NCI-H1092 treated with DMSO at 0.1 percent for 48 hours (cell line): ENCODE results near the gene FAM185A.
A peak's percentile ranks its signal among the peaks of the same experiment; 100 is the strongest.
"Not testable (repeated sequence)": the region's sequence is repeated elsewhere in the genome, so short reads cannot be mapped to it uniquely, and the experiment has no call there.

Experiments
- DNase-seq: peaks from one replicate; lab custom pipeline; 2025; lab: John Stamatoyannopoulos, UW

Gene FAM185A

DNA sequence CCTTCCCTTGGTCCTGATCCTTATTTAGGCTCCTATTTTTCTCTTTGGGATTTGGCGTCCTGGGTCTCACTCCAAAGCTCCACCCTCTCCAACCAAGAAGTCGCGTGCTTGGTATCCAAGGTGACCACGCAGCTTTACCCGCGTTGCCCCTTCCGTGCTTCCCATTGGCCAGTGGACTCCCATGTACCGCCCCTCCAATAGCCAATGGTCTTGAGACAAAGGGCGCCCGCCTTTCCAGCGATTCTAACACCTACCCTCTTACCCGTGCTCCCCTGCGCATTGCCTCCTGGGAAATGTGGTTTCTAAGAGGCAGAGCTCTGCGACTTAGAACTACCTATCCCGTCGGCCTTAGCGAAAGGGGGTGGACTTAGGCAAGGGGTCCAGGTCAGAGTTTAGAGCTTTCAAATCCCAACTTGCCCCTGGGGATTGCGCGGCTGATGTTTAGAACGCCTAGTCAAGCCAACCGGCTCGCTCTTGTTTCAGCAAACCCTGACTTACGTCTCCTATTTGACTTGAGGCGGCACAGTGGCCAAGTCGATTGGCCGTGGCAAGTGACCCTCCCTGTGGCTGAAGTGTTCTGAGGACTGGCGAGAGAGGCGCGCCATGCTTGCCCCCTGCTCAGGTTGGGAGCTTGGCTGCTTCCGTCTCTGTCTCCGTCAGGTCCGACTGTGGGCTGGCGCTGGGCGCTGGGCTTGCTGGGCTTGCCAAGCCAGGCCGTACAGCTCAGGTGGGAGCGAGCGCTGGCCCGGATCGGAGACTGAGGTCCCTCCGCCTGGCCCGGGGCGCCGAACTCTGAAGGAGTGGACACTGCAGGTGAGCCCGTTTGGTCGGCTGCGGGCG lies at the start of gene FAM185A:
Gene FAM185A, plus strand, starts transcription at position 395 of the 840 bp plus-strand sequence. Its CDS starts 209 bp downstream, at position 604.
- peak; percentile 100 for DNase-seq

DNA sequence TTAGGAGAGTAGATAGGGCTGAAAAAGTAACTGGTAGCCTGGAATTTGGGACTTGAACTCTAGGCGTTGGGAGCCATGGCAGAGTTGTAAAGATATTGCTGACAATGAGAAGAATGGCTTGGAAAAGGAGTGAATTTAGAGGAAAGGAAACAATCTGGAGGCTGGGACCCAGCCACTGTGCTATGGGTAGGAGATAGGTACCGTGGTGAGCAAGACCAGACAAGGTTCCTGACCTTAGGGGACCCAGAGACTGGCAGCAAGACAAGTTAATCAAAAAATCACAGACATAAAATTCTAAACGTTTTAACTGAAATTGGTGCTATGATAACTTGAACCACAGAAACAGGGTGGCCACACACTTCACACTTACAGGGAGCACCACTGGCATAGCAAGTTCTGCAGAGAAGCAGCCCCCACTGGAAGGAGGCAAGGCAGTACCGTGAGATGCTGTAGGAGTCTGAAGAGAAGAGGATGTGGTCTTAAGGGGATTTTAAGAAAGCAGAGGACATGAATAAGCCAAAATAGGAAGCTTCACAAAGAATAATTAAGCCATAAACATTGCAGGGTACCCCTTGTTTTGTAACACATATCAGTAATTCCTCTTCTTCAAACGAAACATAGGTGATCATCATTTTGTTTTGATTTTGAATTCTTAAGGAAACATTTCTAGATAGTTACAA lies 35.6 kb upstream of the FAM185A start:
- DNase-seq, result not testable (repeated sequence)

DNA sequence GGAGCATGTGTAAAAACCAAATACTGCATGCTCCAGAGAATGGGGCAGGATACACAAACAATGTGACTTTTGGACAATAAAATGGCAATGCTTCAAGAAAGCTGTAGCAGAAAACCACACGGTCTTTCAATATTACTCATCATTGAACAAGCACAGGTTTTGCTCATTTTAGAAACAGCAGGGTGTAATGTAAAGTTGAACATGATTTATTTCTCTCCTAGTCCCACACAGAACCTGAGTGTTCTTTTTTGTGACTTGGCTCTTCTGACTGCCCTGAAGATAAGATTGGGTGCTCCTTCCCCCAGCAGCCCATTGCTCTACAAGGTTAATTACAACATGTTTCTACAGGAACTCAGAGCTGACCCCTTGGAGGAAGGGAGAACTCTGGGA lies 35.1 kb upstream of the FAM185A start:
- DNase-seq, result not testable (repeated sequence)

DNA sequence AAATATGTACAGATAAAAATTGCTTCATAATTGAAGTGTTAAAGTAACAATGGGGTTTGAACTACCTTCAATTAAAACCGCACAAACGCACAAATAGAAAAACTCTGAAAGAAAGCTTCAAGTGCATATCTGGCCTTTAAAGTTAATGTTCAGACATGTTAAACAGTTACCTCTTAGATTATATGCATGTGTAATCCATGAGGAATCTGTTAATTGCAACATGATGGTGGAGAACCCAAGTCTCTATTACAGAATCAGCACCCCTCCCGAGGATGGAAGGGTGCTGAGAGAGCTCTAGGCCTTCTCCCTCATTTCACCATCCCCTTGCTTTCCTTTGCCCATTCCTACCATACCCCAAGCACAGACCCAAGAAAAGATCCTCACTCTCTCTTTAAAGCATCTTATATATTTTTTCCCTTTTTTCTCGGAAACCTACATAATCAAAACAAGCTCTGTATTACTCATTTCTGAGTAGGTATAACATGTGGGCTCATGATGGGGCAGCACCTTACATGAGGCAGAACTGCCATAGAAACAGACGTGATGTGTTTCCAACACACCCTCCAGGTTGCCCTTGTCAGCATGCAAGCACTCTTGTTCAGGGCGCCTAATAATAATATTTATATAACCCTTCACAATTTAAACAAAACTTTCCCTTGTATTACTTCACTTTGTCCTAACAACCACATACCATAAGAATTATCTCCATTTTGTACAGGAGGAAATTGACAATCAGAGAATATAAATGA lies 33.9 kb upstream of the FAM185A start:
- not testable (repeated sequence) for DNase-seq

DNA sequence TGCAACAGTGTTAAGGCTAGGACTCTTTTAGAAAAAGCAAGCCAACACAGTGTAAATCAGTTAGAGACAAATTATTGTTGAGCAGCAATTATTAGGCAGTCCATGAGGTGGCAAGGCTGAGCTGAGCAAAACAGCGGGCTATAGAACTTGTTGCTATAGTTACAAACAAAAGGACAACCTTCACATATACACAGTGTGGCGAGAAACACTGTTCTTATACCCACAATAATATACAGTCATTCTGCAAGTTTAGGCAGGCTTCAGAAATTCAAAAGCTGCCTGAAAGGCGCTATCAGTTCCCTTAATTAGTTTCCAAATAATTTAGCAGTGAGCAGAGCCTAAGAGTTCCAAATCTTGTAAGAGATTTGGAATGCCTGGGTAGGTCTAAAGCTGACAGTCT lies 33.1 kb upstream of the FAM185A start:
- not testable (repeated sequence) for DNase-seq

DNA sequence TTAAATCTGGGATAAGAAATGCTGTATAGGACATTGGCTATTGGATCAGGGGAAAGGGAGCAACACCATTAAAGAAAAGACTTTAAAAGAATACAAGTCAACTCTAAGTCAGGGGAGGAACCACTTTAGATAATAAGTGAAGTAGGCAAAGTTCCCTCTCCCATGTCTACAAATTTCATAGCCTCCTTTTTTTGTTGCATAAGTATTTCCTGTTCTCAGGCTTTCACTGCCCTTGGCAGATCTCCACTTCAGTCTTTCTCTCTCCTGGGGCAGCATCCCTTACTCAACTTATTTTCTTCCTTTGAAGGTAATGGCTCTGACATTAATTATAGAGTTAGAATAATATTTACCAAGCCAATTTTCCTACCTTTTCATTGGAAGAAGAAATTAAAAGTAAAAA lies 30.3 kb upstream of the FAM185A start:
- DNase-seq, result not testable (repeated sequence)

DNA sequence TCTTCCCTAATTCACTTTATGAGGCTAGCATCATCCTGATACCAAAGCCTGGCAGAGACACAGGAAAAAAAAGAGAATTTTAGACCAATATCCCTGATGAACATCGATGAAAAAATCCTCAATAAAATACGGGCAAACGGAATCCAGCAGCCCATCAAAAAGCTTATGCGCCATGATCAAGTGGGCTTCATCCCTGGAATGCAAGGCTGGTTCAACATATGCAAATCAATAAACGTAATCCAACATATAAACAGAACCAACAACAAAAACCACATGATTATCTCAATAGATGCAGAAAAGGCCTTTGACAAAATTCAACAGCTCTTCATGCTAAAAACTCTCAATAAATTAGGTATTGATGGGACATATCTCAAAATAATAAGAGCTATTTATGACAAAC lies 22.6 kb upstream of the FAM185A start:
- DNase-seq, result not testable (repeated sequence)

DNA sequence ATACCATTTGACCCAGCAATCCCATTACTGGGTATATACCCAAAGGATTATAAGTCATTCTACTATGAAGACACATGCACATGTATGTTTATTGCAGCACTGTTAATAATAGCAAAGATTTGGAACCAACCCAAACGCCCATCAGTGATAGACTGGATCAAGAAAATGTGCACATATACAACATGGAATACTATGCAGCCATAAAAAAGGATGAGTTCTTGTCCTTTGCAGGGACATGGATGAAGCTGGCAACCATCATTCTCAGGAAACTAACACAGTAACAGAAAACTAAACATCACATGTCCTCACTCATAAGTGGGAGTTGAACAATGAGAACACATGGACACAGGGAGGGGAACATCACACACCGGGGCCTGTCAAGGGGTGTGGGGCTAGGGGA lies 19.1 kb upstream of the FAM185A start:
- not testable (repeated sequence) for DNase-seq

DNA sequence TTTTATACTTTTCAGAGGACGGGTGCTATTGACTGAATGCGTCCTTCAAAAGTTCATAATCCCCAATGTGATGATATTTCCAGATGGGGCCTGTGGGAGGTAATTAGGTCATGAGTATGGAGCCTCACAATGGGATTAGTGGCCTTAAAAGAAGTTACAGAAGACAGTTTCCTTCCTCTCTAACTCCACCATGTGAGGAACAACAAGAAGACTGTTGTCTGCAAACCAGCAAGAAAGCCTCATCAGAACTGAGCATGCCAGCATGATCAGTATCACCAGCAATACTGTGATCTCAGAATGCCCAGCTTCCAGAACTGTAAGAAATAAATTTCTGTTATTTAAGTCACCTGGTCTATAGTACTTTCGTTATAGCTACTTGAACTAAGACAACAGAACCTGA lies 18.4 kb upstream of the FAM185A start:
- DNase-seq, result not testable (repeated sequence)

DNA sequence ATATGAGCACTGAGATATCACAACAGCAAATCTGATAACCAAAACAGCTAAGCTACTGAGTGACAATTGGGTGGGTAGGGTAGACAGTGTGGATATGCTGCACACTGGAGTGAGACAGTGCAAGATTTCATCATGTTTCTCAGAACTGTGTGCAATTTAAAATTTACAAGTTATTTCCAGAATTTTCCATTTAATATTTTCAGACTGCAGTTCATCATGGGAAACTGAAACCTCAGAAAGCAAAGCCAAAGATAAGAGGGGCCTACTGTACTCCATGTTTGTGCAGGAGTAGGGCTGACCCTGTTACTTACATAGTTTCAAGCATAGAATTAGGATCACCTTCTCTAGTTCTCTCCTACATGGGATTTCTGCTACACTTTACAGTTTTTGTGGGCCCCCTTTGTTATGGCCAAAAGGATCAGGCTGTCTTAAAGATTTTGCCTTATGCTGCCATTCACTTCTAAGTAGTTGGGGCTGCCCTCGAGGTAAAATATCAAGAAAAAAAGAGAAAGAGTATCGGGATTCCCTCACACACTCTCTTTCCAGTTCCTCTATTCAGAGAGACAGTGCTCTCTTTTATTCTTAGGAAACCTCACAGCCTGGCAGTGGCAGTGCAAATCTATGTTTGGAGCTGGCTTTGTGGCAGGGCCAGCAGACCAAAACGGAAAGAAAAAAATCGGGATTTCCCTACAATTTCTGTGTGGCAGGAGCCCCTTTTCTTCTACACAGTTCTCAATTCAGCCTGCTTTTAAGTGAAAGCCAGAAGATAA lies 6.6 kb upstream of the FAM185A start:
- DNase-seq, result not testable (repeated sequence)

DNA sequence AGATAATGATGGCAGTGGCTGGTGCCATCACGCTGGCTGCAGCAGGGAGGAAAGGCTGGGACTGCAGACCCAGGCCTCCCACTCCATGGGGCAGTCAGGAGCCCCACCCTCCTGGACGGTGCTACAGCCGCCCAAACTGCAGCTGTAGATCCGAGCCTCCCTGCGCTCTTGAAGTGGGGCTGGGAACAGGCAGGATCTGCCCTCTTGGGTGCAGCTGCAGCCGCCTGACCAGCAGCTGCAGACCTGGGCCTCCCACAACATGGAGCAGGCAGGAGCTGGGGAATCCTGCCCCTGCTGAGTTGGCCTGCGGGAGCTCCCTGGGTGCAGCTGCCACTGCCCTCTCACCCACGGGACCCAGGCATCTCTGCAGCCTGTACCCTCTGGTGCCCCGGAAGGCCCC lies 4.9 kb upstream of the FAM185A start:
- DNase-seq, result not testable (repeated sequence)

DNA sequence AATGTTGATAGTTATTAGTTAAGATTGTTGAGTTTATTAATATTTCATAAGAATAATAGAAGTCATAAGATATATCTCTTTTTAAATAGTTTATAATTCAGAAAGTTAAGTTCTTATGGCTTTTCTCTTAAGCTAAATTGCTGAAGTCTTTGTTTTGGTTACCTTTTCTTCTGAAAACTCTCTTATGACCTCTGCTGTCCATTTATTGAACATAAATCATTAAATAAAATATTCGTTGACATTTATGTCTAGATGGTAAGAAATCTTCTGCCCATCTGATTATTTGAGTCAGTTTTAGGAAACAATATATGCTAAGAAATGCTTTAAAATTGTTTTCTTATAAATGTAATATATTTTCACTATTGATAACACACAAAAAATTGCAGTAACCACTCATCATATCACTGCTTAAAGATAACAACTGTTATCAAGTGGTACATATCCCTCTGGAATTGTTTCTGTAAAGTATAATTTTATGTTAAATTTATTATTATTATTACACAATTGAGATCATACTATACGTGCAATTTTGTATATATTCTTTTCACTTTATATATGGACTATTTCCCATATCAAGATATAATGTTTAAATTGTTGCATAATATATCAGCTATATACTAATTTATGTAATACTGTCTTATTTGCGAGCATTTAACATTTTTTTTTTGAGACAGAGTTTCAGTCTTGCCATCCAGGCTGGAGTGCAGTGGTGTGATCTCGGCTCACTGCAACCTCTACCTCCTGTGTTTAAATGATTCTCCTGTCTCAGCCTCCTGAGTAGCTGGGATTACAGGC lies 3.1 kb upstream of the FAM185A start:
- DNase-seq, result not testable (repeated sequence)

DNA sequence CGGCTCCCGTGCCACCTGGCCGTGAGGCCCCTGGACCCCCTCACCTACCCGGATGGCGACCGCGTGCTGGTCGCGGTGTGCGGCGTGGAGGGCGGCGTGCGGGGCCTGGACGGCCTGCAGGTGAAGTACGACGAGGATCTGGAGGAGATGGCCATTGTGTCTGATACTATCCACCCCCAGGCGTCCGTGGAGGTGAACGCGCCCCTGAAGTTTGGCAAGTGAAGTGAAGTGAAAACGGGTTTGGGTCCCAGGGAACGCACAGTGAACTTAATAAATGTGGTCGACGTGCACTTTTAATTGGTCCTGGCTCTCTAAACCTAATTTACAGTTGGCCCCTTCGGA lies 617 bp downstream of the FAM185A start:
- not testable (repeated sequence) for DNase-seq

DNA sequence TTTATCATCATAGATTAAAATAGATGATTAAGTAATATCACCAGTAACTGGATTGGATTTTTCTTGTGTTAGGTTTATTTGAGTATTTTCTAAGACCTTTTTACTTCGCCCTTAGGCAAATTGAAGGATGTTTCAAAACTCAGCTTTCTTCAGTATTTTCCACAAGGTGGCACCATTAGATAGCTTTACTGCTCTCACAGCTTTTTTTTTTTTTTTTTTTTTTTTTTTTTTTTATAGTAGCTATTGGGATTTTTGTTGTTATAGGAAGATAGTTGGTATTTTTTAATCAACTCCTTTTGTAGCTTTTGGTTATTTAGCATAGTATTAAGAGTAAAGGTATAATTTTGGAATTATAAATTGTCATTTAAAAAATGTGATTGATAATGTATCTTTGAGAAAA lies 9.4 kb downstream of the FAM185A start:
- peak; percentile 16 for DNase-seq

DNA sequence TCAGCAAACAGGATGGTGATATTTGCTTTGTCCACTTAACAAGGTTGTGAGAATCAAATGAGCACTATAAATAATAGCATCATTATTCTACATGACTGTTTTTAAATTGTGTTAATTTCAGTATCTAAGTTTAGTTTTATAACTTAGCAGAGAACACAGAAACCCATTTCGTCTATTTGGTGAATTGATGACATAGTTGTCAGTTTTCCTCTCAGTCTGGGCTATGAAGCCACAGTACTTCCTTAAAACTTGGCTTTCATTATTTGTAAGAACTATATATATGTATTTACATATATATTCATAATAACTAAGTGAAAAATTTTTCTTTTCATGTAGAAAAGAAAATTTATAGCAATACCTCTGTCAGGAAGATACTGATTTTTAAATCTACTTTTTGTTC lies 11.1 kb downstream of the FAM185A start:
- DNase-seq, result not testable (repeated sequence)

DNA sequence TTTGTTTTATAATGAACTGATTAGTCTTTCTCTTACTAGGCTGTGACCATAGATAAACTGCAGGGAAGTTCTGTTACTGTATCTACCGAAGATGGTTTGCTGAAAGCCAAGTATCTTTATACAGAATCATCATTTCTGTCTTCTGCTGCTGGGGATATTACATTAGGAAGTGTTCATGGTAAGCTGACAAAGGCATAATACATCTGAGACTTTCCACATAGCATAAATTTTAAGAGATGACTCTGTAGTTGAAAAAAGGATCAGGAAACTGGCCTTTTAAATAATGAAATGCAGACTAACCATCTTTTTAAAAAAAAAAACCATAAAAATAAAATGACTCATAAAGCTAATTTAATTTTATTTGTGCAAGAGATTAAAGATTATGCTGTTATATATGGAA lies 12.4 kb downstream of the FAM185A start:
- DNase-seq, result not testable (repeated sequence)

DNA sequence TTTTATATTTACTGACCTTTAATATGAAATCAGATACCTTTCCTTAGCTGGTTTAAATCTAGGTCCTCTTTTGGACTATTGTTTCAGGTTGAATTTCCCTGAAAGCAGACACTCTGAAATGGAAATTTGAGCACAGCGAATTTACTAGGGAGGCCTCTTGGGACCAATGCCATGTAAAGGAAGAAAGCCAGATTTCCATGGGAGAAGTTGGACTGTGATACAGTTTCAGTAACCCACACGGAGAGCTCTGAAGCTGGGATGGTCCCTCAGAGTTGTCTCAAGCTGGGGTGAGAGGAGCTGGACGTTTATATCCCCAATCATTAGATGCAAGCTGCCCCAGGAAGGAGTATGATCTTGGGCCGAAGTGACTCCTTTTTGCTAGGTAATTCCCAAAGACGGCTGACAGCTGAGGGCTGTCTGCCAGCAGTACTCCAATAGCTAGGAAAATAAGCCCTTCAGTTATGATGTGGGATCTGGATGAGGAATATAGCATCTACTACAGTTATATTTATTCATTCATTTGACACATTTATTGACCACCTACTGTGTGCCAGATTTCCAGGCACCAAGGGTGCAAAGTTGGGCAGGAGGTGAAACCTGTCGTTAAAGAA lies 14.6 kb downstream of the FAM185A start:
- peak; percentile 59 for DNase-seq

DNA sequence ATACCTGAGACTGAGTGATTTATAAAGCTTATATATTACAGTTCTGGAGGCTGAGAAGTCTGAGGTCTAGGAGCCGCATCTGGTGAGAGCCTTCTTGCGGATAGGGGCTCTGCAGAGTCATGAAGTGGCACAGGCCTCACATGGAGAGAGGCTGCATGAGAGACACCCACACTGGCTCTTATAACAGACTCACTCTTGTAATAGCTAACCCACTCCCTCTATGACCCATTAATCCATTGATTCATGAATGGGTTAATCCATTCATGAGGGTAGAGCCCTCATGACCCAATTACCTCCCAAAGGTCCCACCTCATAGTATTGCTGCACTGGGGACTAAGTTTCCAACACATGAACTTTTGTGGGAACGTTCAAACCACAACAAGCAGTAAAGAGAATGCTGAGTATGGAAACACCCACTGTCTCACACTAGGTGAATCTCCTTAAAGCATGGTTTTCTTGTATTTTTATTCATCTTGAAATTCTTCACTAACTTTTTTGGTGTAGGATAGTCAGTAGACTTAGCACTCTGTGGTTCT lies 20.9 kb downstream of the FAM185A start:
- DNase-seq, result not testable (repeated sequence)

DNA sequence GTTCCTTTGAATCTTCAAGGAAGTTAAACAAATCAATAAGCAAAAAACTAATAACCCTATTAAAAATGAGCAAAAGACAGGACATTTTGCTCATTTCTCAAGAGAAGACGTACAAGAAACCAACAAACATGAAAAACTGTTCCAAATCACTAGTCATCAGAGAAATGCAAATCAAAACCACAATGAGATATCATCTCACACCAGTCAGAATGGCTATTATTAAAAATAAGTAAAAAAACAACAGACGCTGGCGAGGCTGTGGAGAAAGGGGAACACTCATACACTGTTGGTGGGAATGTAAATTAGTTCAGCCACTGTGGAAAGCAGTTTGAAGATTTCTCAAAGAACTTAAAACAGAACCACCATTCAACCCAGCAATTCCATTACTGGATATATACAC lies 21.7 kb downstream of the FAM185A start:
- DNase-seq, result not testable (repeated sequence)

DNA sequence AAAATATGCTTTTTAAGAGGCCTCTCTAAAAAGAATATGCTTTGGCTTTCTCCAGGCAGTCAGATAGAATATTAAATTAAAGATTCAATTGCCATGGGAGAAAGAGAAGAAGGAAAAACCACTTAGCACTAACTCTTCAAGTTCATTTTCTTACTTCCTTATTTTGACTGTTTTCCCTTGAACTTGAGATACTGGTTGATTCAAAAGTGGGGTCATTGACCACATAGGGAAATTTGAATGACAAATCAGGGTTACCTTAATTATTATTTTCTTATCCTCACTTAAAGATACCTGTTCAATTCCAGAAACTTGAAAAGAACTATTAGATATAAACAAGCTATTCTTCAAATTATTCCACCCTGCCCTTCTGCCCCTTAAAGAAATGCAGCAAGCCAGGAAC lies 27.4 kb downstream of the FAM185A start:
- DNase-seq, result not testable (repeated sequence)
